GM23248 (cell line): ENCODE data around the gene CCDC70. TPM values are rescaled to one million over a fixed set of nuclear protein-coding genes. Genes with fewer than 3 reads are reported as not detected.
A peak's percentile ranks its signal among the peaks of the same experiment; 100 is the strongest.
"Not testable (repeated sequence)": the region's sequence is repeated elsewhere in the genome, so short reads cannot be mapped to it uniquely, and the experiment has no call there.

ENCODE experiments used
- DNase-seq: peaks from one replicate; pipeline ENCODE4 v3.0.0-alpha.2; 2015
- H2AFZ ChIP-seq: fragments of 200-600 bp; sonication (generic); 2 replicates; pipeline ENCODE4 v1.6.1; 2016; ENCODE audit warnings: antibody characterized with exemption
- H3F3A ChIP-seq: fragments of 200-600 bp; sonication (generic); 2 replicates; pipeline ENCODE4 v1.6.1; 2016; ENCODE audit warnings: mild to moderate bottlenecking, antibody characterized with exemption, mixed run types; ENCODE audit not compliant: insufficient read depth
- H3K27ac ChIP-seq: fragments of 200-600 bp; sonication (generic); 2 replicates; pipeline ENCODE4 v1.5.1; 2016; ENCODE audit warnings: mild to moderate bottlenecking
- H3K27me3 ChIP-seq: fragments of 200-600 bp; sonication (generic); replicated peaks from 2 replicates; pipeline ENCODE4 v1.6.1; 2016; ENCODE audit warnings: mild to moderate bottlenecking; ENCODE audit not compliant: insufficient read depth
- H3K36me3 ChIP-seq: fragments of 200-600 bp; sonication (generic); 2 replicates; pipeline ENCODE4 v1.6.1; 2016; ENCODE audit warnings: low read depth, mild to moderate bottlenecking
- H3K4me1 ChIP-seq: fragments of 200-600 bp; sonication (generic); 2 replicates; pipeline ENCODE4 v1.6.1; 2016; ENCODE audit warnings: mild to moderate bottlenecking; ENCODE audit not compliant: insufficient read depth
- H3K4me2 ChIP-seq: fragments of 200-600 bp; sonication (generic); one replicate; pipeline ENCODE4 v1.6.1; 2016; ENCODE audit warnings: mild to moderate bottlenecking; ENCODE audit not compliant: unreplicated experiment
- H3K4me3 ChIP-seq: fragments of 200-600 bp; sonication (generic); 2 replicates; pipeline ENCODE4 v1.5.1; 2016; ENCODE audit warnings: mild to moderate bottlenecking
- H3K79me2 ChIP-seq: fragments of 200-600 bp; sonication (generic); 2 replicates; pipeline ENCODE4 v1.6.1; 2016; ENCODE audit warnings: mild to moderate bottlenecking; ENCODE audit not compliant: insufficient read depth
- H3K9ac ChIP-seq: fragments of 200-600 bp; sonication (generic); 2 replicates; pipeline ENCODE4 v1.6.1; 2016; ENCODE audit warnings: mild to moderate bottlenecking
- H3K9me2 ChIP-seq: fragments of 200-600 bp; sonication (generic); 2 replicates; pipeline ENCODE4 v1.6.1; 2016; ENCODE audit warnings: mixed run types, mild to moderate bottlenecking, moderate library complexity; ENCODE audit not compliant: insufficient read depth
- H3K9me3 ChIP-seq: fragments of 200-600 bp; sonication (generic); one replicate; pipeline ENCODE4 v1.6.1; 2017; ENCODE audit warnings: low read depth
- H4K20me1 ChIP-seq: fragments of 200-600 bp; sonication (generic); 2 replicates; pipeline ENCODE4 v1.6.0; 2016; ENCODE audit not compliant: insufficient read depth
- EZH2 ChIP-seq: fragments of 200-600 bp; sonication (generic); IDR thresholded peaks from 2 replicates; pipeline ENCODE4 v1.6.1; 2018; ENCODE audit warnings: antibody characterized with exemption, mild to moderate bottlenecking; ENCODE audit not compliant: insufficient read depth, poor library complexity, severe bottlenecking
- EZH2phosphoT487 ChIP-seq: fragments of 200-600 bp; sonication (generic); IDR thresholded peaks from 2 replicates; pipeline ENCODE4 v1.6.1; 2018; ENCODE audit warnings: antibody characterized with exemption, moderate library complexity, mild to moderate bottlenecking, low read depth; ENCODE audit not compliant: insufficient read depth
- WGBS, 2 experiments: methylation state at CpG; one replicate each; pipeline ENCODE4 v1.1.6; 2015 to 2017; ENCODE audit warnings: low lambda C conversion rate in 2 of 2, low coverage in 1 of 2; ENCODE audit errors: missing lambda C conversion rate in 2 of 2; 5-methylcytosine and 5-hydroxymethylcytosine counted together
- in situ Hi-C: fragments of 300-500 bp; cut with MboI; formaldehyde crosslinking; loops from 2 replicates; pipeline ENCODE4 v1.15.0; 2020
- polyA plus RNA-seq: library from polyadenylated mRNA; unstranded; fragments of >200 nt; fragmentation: Nextera tagmentation; extraction: Ambion mirVana; gene quantifications from 2 replicates; pipeline ENCODE4 v1.2.1, GENCODE V29; 2016
- total RNA-seq: library from RNA; depleted of rRNA; stranded (reverse); fragments of >200 nt; shearing (Covaris generic); gene quantifications from 2 replicates; pipeline ENCODE4 v1.2.3, GENCODE V29; 2014

Gene CCDC70
- total and polyA plus RNA-seq, 2 experiments from 2014 or later = not detected

DNA sequence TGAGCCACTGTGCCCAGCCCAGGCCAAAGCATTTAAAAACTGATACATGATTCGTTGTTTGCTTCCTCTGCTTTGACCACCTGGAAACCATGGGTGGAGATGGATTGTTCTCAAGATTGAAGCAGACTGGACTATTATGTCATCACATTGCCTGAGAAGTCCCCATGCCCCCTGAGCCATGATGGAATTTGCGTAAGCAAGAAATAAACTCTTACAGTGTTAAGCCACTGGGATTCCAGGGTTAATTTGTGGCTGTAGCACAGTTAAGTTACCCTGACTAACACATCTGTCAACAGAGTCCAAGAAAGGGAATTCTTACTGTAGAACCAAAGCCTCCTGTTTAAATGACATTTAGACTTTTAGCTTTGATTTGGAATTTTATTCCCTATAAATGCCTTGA lies 38.4 kb upstream of the CCDC70 start:
- DNase-seq = no peak
- Histone ChIP-seq H3K27ac (no peak overlapping the region), H3K9ac (no peak overlapping the region), H3K9me3 (no peaks in the 10 kb centered on the region), H3K79me2 (no peaks in the 10 kb centered on the region), H3K4me3 (no peak overlapping the region), H3K27me3 (peaks cover 41% of the 10 kb centered on the region), H3K4me2 (no peak overlapping the region), H3K4me1 (peaks cover 10% of the 10 kb centered on the region), H4K20me1 (no peaks in the 10 kb centered on the region), H3K36me3 (no peaks in the 10 kb centered on the region), H3K9me2 (no peaks in the 10 kb centered on the region), H2AFZ (no peak overlapping the region), H3F3A (peaks cover 7% of the 10 kb centered on the region; the same call in 1 of the 2 replicates)
- in situ Hi-C loops = loop anchor here (10.0 kb wide), 1 partner anchor 311 kb away; no protein-coding TSS in a partner anchor
- WGBS, 2 experiments = 69 to 84% methylated on average over 2 of the region's 2 CpGs
- no peak for TF ChIP-seq EZH2phosphoT487
- no peak for TF ChIP-seq EZH2

DNA sequence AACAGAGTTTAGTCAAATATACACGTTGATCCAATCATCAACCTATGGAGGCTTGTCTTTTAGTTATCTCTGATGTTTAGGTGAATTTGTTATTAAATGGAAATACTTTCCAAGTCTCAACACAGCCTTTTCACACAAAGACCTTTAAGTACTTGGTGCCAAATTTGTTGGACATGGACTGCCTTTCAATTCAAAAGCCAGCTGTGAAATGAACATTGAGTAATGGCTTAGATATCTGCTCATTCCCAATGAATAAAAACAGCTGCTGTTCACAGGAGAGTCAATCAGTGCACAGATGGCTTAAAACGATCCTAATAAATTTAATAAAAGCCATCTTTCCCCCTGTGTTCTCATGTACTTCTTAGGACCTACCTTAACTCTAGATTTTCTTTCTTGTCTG lies 37.9 kb upstream of the CCDC70 start:
- Histone ChIP-seq H3K4me2 (no peak overlapping the region), H3K27ac (no peak overlapping the region), H3K9me2 (no peaks in the 10 kb centered on the region), H3K27me3 (peaks cover 40% of the 10 kb centered on the region), H3K36me3 (no peaks in the 10 kb centered on the region), H3F3A (peaks cover 7% of the 10 kb centered on the region; the same call in 1 of the 2 replicates), H3K9me3 (no peaks in the 10 kb centered on the region), H3K4me3 (no peak overlapping the region), H3K9ac (no peak overlapping the region), H3K4me1 (peaks cover 10% of the 10 kb centered on the region), H3K79me2 (no peaks in the 10 kb centered on the region), H4K20me1 (no peaks in the 10 kb centered on the region), H2AFZ (no peak overlapping the region)
- in situ Hi-C loops = loop anchor here (10.0 kb wide), 1 partner anchor 311 kb away; no protein-coding TSS in a partner anchor
- DNase-seq = no peak
- 32 to 36% methylated on average over 2 of the region's 2 CpGs for WGBS, 2 experiments
- TF ChIP-seq EZH2phosphoT487 (no peak), EZH2 (no peak)

DNA sequence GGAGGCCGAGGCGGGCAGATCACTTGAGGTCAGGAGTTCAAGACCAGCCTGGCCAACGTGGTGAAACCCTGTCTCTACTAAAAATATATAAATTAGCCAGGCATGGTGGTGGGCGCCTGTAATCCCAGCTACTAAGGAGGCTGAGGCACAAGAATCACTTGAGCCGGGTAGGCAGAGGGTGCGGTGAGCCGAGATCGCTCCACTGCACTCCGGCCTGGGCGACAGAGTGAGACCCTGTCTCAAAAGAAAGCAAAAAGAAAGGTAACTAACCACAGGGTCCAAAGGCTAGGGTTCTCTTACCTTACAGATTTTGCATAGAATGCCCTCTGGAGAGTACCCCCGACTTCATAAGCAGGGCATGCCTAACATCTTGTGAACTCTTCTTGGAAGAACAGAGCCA lies 37.1 kb upstream of the CCDC70 start:
- not testable (repeated sequence) for H3K9me3 ChIP-seq, H3F3A ChIP-seq, H4K20me1 ChIP-seq, DNase-seq, H2AFZ ChIP-seq, H3K4me1 ChIP-seq, H3K36me3 ChIP-seq, H3K27ac ChIP-seq, H3K79me2 ChIP-seq, H3K9ac ChIP-seq, H3K9me2 ChIP-seq, H3K4me3 ChIP-seq, H3K4me2 ChIP-seq
- H3K27me3 ChIP-seq = peaks cover 38% of the 10 kb centered on the region
- 83 to 87% methylated on average over 11 of the region's 11 CpGs for WGBS, 2 experiments
- in situ Hi-C loops = loop anchor here (10.0 kb wide), 1 partner anchor 310 kb away; no protein-coding TSS in a partner anchor

DNA sequence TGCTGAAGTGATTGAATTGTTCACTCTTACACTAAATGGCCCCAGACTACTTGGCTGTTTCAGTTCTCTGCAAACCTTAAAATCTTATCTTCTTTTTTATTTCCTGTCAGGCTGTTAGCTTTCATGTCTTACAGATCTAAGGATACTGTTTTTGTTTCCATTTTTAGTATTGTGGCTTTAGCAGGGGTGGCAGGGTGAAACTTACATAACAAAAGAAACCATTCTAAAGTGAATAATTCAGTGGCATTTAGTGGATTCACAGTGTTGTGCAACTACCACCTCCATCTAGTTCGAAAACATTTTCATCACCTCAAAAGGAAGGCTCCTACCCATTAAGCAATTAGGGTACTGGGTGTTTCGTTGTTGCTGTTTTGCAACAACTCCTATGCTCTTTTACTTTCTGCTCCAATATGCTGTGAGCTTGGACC lies 36.6 kb upstream of the CCDC70 start:
- in situ Hi-C loops = loop anchor here (10.0 kb wide), 1 partner anchor 310 kb away; no protein-coding TSS in a partner anchor
- peak overlapping the region; percentile 2 for H3K4me2 ChIP-seq
- WGBS, 2 experiments = 7 to 21% methylated on average over 2 of the region's 2 CpGs
- peaks cover 7% of the 10 kb centered on the region; the same call in 1 of the 2 replicates for H3F3A ChIP-seq
- peak; percentile 48 for DNase-seq
- no peak overlapping the region for H3K27ac ChIP-seq
- no peaks in the 10 kb centered on the region for H3K79me2 ChIP-seq
- H3K36me3 ChIP-seq = no peaks in the 10 kb centered on the region
- H4K20me1 ChIP-seq = no peaks in the 10 kb centered on the region
- no peaks in the 10 kb centered on the region for H3K9me2 ChIP-seq
- H3K9me3 ChIP-seq = no peaks in the 10 kb centered on the region
- no peak overlapping the region for H3K9ac ChIP-seq
- no peak for TF ChIP-seq EZH2phosphoT487
- no peak for TF ChIP-seq EZH2
- H3K4me3 ChIP-seq = no peak overlapping the region
- no peak overlapping the region for H2AFZ ChIP-seq
- H3K27me3 ChIP-seq = peaks cover 35% of the 10 kb centered on the region
- H3K4me1 ChIP-seq = peaks cover 10% of the 10 kb centered on the region
